WTC11 (cell line): ENCODE results near the gene HAUS6. TPM values are rescaled to one million over a fixed set of nuclear protein-coding genes. Genes with fewer than 3 reads are reported as not detected.

Experiments
- ATAC-seq: fragments of 200-7000 bp; cut with Tn5 transposase; 2 replicates; pipeline ENCODE4 v1.10.0; 2021; ENCODE audit warnings: mild to moderate bottlenecking, moderate library complexity
- CTCF ChIA-PET: fragments of 300-600 bp; sonication (Branson Sonifier 250); formaldehyde crosslinking; loops from one replicate; lab custom pipeline; 2021; ENCODE audit warnings: antibody characterized with exemption; lab: Charles Lee
- POLR2A ChIA-PET: fragments of 350-600 bp; sonication (Branson Sonifier 250); formaldehyde crosslinking; loops from one replicate; lab custom pipeline; 2021; ENCODE audit warnings: antibody characterized with exemption; lab: Charles Lee
- DNase-seq: peaks from one replicate; pipeline ENCODE4 v3.0.0; 2021; ENCODE audit warnings: low spot score
- H3K27ac Mint-ChIP-seq: 2 replicates; pipeline ENCODE4 v1.8.0; 2021; ENCODE audit warnings: mixed read lengths
- H3K27me3 Mint-ChIP-seq: 2 replicates; pipeline ENCODE4 v1.8.0; 2021; ENCODE audit warnings: low read depth, mild to moderate bottlenecking, moderate library complexity, mixed read lengths
- H3K36me3 Mint-ChIP-seq: 2 replicates; pipeline ENCODE4 v1.8.0; 2021; ENCODE audit warnings: mixed read lengths
- H3K4me1 Mint-ChIP-seq: 2 replicates; pipeline ENCODE4 v1.8.0; 2022; ENCODE audit warnings: mixed read lengths
- H3K4me3 Mint-ChIP-seq: 2 replicates; pipeline ENCODE4 v1.8.0; 2021; ENCODE audit warnings: mild to moderate bottlenecking, moderate library complexity, mixed read lengths
- H3K9me3 Mint-ChIP-seq: 2 replicates; pipeline ENCODE4 v1.8.0; 2021; ENCODE audit warnings: mixed read lengths
- ATF1 ChIP-seq: sonication (generic); formaldehyde crosslinking; IDR thresholded peaks from 2 replicates; pipeline ENCODE4 v1.8.1; 2023; ENCODE audit warnings: mild to moderate bottlenecking, moderate library complexity, missing genetic modification reagents
- E2F5 ChIP-seq: sonication (generic); formaldehyde crosslinking; IDR thresholded peaks from 2 replicates; pipeline ENCODE4 v1.8.1; 2022; ENCODE audit warnings: mild to moderate bottlenecking, moderate library complexity, missing genetic modification reagents
- GABPB1 ChIP-seq: sonication (generic); formaldehyde crosslinking; IDR thresholded peaks from 2 replicates; pipeline ENCODE4 v1.8.1; 2023; ENCODE audit warnings: mild to moderate bottlenecking, missing genetic modification reagents
- IRF2 ChIP-seq: sonication (generic); formaldehyde crosslinking; IDR thresholded peaks from 2 replicates; pipeline ENCODE4 v1.8.0; 2022; ENCODE audit warnings: low read depth, missing genetic modification reagents, borderline replicate concordance
- JAZF1 ChIP-seq: fragments of 250-450 bp; sonication (Bioruptor Pico); IDR thresholded peaks from 2 replicates; pipeline ENCODE4 v1.9.0; 2021; ENCODE audit warnings: moderate library complexity, mild to moderate bottlenecking, inconsistent platforms
- NFYB ChIP-seq: sonication (generic); formaldehyde crosslinking; conservative IDR thresholded peaks from 2 replicates; pipeline ENCODE4 v1.8.0; 2022; ENCODE audit warnings: low read depth, missing genetic modification reagents
- NR2C2 ChIP-seq: sonication (generic); formaldehyde crosslinking; IDR thresholded peaks from 2 replicates; pipeline ENCODE4 v1.8.0; 2022; ENCODE audit warnings: mild to moderate bottlenecking, missing genetic modification reagents
- SMAD3 ChIP-seq: sonication (generic); formaldehyde crosslinking; IDR thresholded peaks from 2 replicates; pipeline ENCODE4 v1.8.0; 2022; ENCODE audit warnings: missing genetic modification reagents, mild to moderate bottlenecking, borderline replicate concordance
- SP1 ChIP-seq: sonication (generic); formaldehyde crosslinking; conservative IDR thresholded peaks from 2 replicates; pipeline ENCODE4 v1.8.1; 2022; ENCODE audit warnings: missing genetic modification reagents
- STAT6 ChIP-seq: sonication (generic); formaldehyde crosslinking; conservative IDR thresholded peaks from 2 replicates; pipeline ENCODE4 v1.8.1; 2023; ENCODE audit warnings: mild to moderate bottlenecking, low read depth, missing genetic modification reagents, moderate library complexity
- TCF7 ChIP-seq: sonication (generic); formaldehyde crosslinking; IDR thresholded peaks from 2 replicates; pipeline ENCODE4 v1.8.0; 2022; ENCODE audit warnings: mild to moderate bottlenecking, low read depth, missing genetic modification reagents, moderate library complexity
- ZBTB21 ChIP-seq: sonication (generic); formaldehyde crosslinking; IDR thresholded peaks from 2 replicates; pipeline ENCODE4 v1.8.1; 2023; ENCODE audit warnings: mild to moderate bottlenecking, missing genetic modification reagents, borderline replicate concordance
- ZNF423 ChIP-seq: fragments of 250-450 bp; sonication (Bioruptor Pico); IDR thresholded peaks from 2 replicates; pipeline ENCODE4 v2.1.2; 2022; ENCODE audit warnings: mild to moderate bottlenecking, moderate library complexity
- ZNF671 ChIP-seq: fragments of 250-450 bp; sonication (Bioruptor Pico); IDR thresholded peaks from 2 replicates; pipeline ENCODE4 v1.8.0; 2021; ENCODE audit warnings: mild to moderate bottlenecking
- total RNA-seq: library from RNA; stranded (reverse); gene quantifications from 3 replicates; pipeline ENCODE4 v1.2.3, GENCODE V29; 2021
- TF ChIP-seq, protein P1 (sequence below): sonication (generic); formaldehyde crosslinking; IDR thresholded peaks from 2 replicates; pipeline ENCODE4 v1.8.0; 2022; ENCODE audit warnings: missing genetic modification reagents
- TF ChIP-seq, protein P2 (sequence below): sonication (generic); formaldehyde crosslinking; IDR thresholded peaks from 2 replicates; pipeline ENCODE4 v1.8.1; 2023; ENCODE audit warnings: mild to moderate bottlenecking, missing genetic modification reagents, moderate library complexity
- TF ChIP-seq, protein P3 (sequence below): fragments of 250-450 bp; sonication (Bioruptor Pico); IDR thresholded peaks from 2 replicates; pipeline ENCODE4 v1.9.0; 2021; ENCODE audit warnings: mild to moderate bottlenecking

The HAUS6 gene
- total RNA-seq, 1 experiment from 2014 or later: 43.3 TPM

- TF ChIP-seq, protein P1, sequence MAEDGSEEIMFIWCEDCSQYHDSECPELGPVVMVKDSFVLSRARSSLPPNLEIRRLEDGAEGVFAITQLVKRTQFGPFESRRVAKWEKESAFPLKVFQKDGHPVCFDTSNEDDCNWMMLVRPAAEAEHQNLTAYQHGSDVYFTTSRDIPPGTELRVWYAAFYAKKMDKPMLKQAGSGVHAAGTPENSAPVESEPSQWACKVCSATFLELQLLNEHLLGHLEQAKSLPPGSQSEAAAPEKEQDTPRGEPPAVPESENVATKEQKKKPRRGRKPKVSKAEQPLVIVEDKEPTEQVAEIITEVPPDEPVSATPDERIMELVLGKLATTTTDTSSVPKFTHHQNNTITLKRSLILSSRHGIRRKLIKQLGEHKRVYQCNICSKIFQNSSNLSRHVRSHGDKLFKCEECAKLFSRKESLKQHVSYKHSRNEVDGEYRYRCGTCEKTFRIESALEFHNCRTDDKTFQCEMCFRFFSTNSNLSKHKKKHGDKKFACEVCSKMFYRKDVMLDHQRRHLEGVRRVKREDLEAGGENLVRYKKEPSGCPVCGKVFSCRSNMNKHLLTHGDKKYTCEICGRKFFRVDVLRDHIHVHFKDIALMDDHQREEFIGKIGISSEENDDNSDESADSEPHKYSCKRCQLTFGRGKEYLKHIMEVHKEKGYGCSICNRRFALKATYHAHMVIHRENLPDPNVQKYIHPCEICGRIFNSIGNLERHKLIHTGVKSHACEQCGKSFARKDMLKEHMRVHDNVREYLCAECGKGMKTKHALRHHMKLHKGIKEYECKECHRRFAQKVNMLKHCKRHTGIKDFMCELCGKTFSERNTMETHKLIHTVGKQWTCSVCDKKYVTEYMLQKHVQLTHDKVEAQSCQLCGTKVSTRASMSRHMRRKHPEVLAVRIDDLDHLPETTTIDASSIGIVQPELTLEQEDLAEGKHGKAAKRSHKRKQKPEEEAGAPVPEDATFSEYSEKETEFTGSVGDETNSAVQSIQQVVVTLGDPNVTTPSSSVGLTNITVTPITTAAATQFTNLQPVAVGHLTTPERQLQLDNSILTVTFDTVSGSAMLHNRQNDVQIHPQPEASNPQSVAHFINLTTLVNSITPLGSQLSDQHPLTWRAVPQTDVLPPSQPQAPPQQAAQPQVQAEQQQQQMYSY: no peak
Observed at GRCh38 chr9:19133549-19134345, 31.0 kb upstream of the HAUS6 start (continued).

DNA sequence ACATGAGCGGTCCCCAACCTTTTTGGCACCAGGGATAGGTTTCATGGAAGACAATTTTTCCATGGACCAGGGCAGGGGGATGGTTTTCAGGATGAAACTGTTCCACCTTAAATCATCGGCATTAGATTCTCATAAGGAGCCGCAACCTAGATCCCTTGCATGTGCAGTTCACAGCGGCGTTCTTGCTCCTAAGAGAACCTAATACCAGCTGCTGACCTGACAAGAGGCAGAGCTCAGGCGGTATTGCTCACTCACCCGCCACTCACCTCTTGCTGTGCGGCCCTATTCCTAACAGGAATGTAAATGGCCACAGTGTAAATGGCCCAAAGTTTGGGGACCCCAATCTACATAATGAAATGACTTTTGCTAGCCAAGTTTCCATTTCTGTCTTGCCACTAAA lies 27.7 kb upstream of the HAUS6 start:
- ChIA-PET CTCF (interaction anchor here (1.5 to 4.5 kb wide), 3 partner anchors 44 to 335 kb away, joined by 3 to 23 read pairs (median 16); no protein-coding TSS in a partner anchor), POLR2A (no interaction called here)
- Mint-ChIP-seq H3K27ac (no peak overlapping the region), H3K4me3 (no peak overlapping the region), H3K4me1 (peaks cover 45% of the 10 kb centered on the region), H3K9me3 (no peaks in the 10 kb centered on the region), H3K27me3 (0 out of 2 replicates have a peak, but pooled peaks cover 3% of the 10 kb centered on the region), H3K36me3 (peaks cover 6% of the 10 kb centered on the region; the same call in 1 of the 2 replicates)
- peak; percentile 7; the same call in 1 of the 2 replicates for ATAC-seq
- peak; percentile 21 for DNase-seq
- TF ChIP-seq, protein P2, sequence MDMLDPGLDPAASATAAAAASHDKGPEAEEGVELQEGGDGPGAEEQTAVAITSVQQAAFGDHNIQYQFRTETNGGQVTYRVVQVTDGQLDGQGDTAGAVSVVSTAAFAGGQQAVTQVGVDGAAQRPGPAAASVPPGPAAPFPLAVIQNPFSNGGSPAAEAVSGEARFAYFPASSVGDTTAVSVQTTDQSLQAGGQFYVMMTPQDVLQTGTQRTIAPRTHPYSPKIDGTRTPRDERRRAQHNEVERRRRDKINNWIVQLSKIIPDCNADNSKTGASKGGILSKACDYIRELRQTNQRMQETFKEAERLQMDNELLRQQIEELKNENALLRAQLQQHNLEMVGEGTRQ (CRISPR knock-in tag): no peak
- no peak for TF ChIP-seq ZBTB21 (CRISPR knock-in tag)
- TF ChIP-seq TCF7 (CRISPR knock-in tag): no peak
- TF ChIP-seq ZNF423 (CRISPR knock-in tag): no peak
- TF ChIP-seq NR2C2 (CRISPR knock-in tag): no peak

DNA sequence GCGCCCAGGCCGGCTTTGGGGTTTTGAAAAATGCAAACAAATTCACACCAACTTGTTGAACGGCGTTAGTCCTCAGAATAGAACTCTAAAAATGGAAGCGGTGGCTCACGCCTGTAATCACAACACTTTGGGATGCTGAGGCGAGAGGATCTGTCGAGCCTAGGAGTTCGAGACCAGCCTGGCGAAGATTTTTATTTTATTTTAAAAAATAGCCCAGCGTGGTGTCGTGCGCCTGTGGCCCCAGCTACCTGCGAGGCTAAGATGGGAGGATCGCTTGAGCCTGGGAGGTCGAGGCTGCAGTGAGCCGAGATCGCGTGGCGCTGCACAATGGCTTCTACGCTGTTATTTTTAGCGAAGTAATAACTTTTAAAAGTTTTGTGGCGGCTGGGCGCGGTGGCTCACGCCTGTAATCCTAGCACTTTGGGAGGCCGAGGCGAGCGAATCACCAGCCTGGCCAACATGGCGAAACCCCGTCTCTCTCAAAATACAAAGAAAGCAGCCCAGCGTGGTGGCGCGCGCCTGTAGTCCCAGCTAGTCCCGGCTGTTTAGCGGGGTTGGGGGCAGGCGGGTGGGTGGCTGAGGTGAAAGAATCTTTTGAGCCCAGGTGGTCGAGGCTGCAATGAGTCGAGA lies 25.3 kb upstream of the HAUS6 start:
- Mint-ChIP-seq H3K27ac (0 out of 2 replicates have a peak overlapping the region, but pooled peaks have one; percentile 82), H3K27me3 (0 out of 2 replicates have a peak, but pooled peaks cover 3% of the 10 kb centered on the region), H3K9me3 (no peaks in the 10 kb centered on the region), H3K36me3 (peaks cover 22% of the 10 kb centered on the region), H3K4me3 (peak overlapping the region; percentile 77), H3K4me1 (peaks cover 45% of the 10 kb centered on the region)
- CTCF ChIA-PET: interaction anchor here (2.2 to 4.5 kb wide), 2 partner anchors 46 to 337 kb away, joined by 13 to 23 read pairs; no protein-coding TSS in a partner anchor
- TF ChIP-seq NFYB (CRISPR knock-in tag) (no peak), E2F5 (CRISPR knock-in tag) (no peak), NR2C2 (CRISPR knock-in tag) (no peak), ZNF671 (CRISPR knock-in tag) (no peak), ATF1 (no peak), JAZF1 (no peak), GABPB1 (no peak), SP1 (CRISPR knock-in tag) (no peak), STAT6 (no peak), SMAD3 (CRISPR knock-in tag) (no peak), IRF2 (CRISPR knock-in tag) (no peak)
- TF ChIP-seq, protein P3, sequence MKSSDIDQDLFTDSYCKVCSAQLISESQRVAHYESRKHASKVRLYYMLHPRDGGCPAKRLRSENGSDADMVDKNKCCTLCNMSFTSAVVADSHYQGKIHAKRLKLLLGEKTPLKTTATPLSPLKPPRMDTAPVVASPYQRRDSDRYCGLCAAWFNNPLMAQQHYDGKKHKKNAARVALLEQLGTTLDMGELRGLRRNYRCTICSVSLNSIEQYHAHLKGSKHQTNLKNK (CRISPR knock-in tag): no peak
- POLR2A ChIA-PET: interaction anchor here (1.0 to 1.1 kb wide), 3 partner anchors 15 to 79 kb away, joined by 3 to 6 read pairs (median 4); partner anchors contain the start of gene RRAGA
- peak; percentile 10 for ATAC-seq
- DNase-seq: peak; percentile 57
